HG03108 (cell line): ENCODE results near the gene GRID1.

ENCODE experiments used
- ATAC-seq: cut with Tn5 transposase; IDR thresholded peaks from one replicate; pipeline ENCODE4 v1.9.1; 2021; ENCODE audit warnings: moderate library complexity; ENCODE audit not compliant: unreplicated experiment

GRID1 gene

DNA sequence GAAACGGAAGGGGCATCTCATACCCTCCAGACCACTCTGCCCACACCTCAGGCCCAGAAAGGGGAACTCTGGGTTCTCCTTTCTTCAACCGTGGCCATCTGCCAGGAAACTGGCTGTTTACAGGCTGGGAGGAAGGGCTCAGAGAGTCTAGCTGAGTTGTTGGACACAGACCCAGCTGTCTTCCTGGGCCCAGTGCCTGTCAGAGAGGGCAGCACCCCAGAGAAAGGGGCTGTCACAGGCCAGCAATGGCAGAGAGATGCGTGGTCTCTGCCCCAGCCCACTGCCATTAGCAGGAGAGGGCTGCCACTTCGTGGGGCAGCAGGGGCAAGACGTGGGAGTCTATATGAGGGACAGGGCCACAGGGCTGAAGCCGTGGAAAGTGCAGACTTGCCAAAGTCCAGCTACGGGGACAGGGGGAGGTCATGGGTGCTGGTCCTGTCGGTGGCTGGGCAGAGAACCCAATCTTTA, 11.0 kb downstream of the GRID1 start:
- ATAC-seq: no peak

DNA sequence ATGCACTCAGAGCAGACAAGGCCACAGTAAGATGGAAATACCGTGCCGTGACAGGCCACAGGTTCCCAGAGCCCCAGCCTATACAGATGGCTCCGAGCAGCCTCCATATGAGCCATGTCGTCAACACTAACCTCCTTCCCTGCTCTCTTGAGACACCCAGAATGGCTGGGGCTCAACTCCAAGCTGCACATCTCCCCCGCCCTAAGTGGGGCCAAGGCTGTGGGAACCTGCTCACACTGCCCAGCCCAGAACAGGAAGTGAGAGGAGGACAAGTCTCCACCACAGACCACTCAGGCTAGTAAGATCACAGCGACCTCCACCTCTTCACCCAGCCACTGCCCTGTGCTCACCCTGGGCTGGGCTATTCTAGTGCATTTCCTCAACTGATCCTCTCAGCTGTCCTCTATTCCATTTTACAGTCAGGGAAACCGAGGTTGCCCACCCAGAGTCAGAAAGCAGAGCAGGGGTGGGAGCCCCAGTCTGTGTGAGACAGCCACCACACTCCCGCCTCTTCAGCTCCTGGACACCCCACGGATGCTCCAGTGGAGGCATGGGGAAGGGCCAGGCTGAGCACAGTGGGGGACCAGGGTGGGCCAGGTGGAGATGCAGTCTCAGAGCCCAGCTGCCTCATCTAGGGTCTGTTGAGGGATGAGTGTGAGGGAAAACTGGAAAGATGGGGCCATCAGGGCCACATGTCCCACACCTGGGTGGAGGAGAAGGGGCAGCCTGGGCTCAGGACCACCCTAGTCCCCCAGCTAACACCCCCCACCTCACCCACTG, 11.6 kb downstream of the GRID1 start:
- ATAC-seq: no peak

- no peak for ATAC-seq
These were observed 12.8 kb downstream of the GRID1 start for GRCh38 chr10:86353506-86354485.

GRCh38 chr10:86350897-86351296, 15.7 kb downstream of the GRID1 start:
- ATAC-seq: no peak

DNA sequence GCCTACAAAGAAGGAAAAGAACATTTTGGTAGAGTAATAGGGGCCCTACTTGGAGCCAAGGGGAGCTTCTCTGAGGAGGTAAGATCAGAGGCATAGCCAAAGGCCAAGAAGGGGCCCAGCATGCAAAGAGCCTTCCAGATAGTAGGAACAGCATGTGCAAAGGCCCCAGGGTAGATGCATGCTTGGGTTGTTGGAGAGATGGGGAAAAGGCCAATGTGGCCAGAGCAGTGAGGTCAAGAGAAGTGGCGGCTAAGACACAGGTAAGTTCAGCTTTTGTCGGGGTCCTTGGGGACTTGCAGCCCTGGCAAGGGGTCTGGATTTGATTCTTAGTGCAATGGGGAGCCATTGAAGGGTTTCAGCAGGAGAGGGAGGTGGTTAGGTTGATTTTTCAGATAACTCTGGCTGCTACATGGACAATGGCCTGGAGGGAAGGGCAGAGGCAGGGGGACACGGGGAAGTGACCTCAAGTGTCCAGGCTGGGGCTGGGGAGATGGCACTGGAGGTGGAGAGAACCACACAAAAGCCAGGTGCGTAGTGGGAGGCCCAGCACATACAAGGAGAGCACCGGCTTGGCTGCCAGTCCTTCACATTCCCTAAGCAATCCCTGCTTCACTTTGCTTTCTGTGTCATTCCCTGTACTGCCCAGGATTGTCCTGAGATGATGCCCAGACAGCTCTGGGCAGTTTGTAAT, 16.5 kb downstream of the GRID1 start:
- no peak for ATAC-seq

DNA sequence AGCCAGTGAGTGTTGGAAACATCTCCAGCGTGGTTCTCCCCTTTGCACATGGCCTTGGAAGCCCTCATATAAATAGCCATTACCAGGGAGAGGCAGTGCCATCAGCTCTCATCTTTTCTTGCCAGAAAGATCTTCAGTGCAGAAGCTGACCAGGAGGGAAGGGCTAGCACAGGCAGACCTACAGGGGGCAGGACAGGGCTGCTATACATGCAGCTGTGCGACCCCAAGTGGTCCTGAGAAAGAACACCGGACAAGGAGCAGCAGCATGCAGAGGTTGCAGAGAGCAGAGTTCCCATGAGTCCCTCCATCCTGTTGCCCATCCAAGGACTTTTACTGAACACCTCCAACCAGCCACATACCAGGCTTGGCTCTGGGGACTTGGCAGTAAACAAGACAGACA, 17.1 kb downstream of the GRID1 start:
- no peak for ATAC-seq

- no peak for ATAC-seq
These were observed 18.0 kb downstream of the GRID1 start for GRCh38 chr10:86348321-86349210.

GRCh38 chr10:86347856-86348255, 18.7 kb downstream of the GRID1 start:
- ATAC-seq: no peak

- no peak for ATAC-seq
These were observed 19.6 kb downstream of the GRID1 start for GRCh38 chr10:86346799-86347665.

- ATAC-seq: no peak
These were observed 20.5 kb downstream of the GRID1 start for GRCh38 chr10:86345859-86346798.

DNA sequence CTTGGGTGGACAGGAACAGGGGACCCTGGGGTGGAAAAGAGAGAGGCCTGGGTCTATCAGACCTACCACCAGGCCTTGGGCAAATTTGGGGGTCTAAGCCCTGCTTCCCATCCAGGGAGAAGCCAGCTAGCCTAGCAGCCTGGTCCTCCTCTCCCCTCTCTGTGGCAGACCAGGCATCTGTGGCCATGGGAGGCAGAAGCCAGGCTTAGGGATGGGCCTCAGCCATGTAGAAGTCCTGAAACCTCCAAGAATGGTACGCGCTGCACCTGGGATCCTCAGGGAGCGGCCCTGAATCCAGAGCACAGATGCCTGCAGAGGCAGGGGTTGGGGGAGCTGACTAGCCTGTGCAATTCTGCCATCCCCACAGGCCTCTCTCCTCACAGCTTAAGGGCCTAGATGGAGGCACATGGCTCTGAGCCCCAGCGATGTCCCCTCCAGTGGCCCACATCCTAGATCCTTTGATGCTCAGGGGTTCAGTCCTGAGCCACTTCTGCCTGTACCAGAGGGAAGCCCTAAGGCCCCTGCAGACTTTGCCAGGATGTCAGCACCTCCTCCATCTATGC, 21.2 kb downstream of the GRID1 start:
- ATAC-seq: no peak

GRCh38 chr10:86344714-86345161, 21.9 kb downstream of the GRID1 start:
- no peak for ATAC-seq

- no peak for ATAC-seq
These were observed 22.3 kb downstream of the GRID1 start for GRCh38 chr10:86344281-86344680.

DNA sequence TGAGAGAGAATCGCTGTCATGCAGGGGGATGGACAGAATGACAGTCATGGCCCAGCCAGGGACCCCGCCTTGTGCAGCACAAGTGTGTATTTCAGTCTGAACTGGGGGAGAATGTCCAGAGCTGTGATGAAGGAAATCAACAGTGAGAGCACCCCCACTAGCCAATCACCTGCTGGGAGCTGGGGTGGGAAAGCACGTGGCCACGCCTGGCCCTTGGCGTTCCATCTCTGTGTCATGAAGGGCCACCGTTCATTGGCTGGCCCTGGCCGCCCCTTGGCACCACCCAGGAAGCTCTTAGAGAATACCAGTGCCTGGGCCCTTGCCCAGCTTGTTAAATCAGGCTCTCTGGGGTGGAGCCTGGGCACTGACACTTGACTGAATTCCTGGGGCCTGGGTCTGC, 22.8 kb downstream of the GRID1 start:
- ATAC-seq: no peak

DNA sequence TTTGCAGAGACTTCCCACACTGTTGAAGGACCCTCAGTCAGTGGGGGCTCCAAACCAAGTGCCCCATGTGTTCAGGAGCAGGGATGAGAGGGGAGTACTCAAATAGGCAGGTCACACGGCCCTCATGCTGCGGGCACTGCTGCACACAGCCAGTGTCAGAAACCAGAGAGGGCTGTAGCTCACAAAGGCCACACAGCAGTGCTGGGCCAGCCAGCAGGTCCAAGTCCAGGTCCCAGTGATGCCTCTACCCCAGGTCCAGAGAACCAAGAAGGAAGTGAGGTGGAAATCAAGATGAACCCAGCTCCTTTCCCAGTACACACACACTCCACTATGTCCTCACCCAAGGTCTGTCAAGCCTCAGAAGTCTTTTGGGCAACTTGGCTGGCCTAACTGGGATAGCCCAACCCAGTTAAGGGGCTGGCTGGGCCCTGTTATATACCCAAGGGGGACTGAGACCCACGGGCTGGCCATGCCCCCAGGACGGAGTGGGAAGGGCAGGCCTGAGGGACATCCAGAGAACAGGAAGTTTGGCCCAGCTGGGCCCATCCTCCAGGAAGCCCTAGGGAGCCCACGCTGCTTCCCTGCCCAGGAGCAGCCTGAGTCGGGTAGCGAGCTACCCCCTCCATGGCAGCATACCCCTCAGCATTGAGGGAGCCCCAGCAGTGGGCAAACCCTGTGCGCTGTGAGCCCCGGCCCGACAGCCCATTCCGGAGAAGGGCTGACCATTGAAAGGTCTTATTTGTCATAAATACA, 24.3 kb downstream of the GRID1 start:
- ATAC-seq: no peak

DNA sequence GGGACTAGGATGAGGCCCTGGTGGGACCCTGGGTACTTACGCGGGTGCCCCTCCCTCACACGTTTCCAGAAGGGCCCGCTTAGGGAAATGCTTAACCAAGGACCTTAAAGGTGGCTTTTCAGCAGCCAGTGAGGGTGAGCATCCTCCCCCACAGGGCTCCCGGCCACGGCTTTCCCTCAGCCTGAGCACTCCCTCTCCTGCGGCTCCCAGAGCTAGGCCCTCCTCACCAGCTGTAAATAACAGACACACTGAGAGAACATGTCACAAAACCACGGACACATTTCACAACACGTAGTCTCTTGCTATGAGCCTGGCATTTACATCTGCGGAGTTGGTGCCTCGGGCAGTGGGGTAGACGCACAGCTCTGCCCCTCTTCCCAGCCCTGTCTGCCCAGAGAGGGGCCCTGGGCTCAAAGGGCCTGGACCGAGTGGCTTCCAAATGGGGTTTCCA, 25.2 kb downstream of the GRID1 start:
- ATAC-seq: no peak

- no peak for ATAC-seq
These were observed 25.7 kb downstream of the GRID1 start for GRCh38 chr10:86340991-86341260.
